Measurements from ENCODE around the gene UBE3B. TPM values are rescaled to one million over a fixed set of nuclear protein-coding genes. Genes with fewer than 3 reads are reported as not detected.

Gene UBE3B
- total RNA-seq, 6 experiments from 2014 or later = 41.3 to 43.6 (median 43.1) TPM

- Mint-ChIP-seq H3K27me3 (ENCODE audit: insufficient read depth) (no peaks in the 10 kb centered on the region), H3K36me3 (ENCODE audit: low read depth) (peaks cover 14% of the 10 kb centered on the region), H3K4me1 (ENCODE audit: low read depth) (peaks cover 1% of the 10 kb centered on the region), H3K9me3 (no peaks in the 10 kb centered on the region), H3K4me3 (no peak overlapping the region), H3K27ac (no peak overlapping the region)
- TF ChIP-seq CTCF (IDR thresholded peaks at IDR 0.05) = no peak
- DNase-seq = no peak
Measured at GRCh38 chr12:109492371-109492770, 14.9 kb downstream of the UBE3B start.

- no peak overlapping the region for H3K27ac Mint-ChIP-seq
- no peak overlapping the region for H3K4me3 Mint-ChIP-seq
- no peaks in the 10 kb centered on the region for H3K27me3 Mint-ChIP-seq (ENCODE audit: insufficient read depth)
- H3K9me3 Mint-ChIP-seq = no peaks in the 10 kb centered on the region
- no peak for TF ChIP-seq CTCF (IDR thresholded peaks at IDR 0.05)
- no peak for DNase-seq
- H3K4me1 Mint-ChIP-seq (ENCODE audit: low read depth) = peaks cover 7% of the 10 kb centered on the region
- H3K36me3 Mint-ChIP-seq (ENCODE audit: low read depth) = peaks cover 17% of the 10 kb centered on the region
Measured at GRCh38 chr12:109493090-109493489, 15.7 kb downstream of the UBE3B start.

DNA sequence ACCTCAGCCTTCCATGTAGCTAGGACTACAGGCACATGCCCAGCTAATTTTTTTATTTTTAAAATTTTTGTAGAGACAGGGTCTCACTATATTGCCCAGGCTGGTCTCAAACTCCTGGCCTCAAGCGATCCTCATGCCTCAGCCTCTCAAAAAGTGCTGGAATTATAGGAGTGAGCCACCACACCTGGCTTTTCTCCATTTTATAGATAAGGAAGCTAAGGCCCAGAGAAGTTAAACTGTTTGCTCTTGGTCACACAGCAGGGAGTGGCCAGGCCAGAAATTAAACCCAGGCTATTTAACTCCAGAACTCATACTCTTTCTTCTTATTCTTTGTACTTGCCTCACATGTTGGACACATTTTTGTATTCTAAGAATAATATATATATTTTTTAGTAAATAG is 16.5 kb downstream of the UBE3B start:
- no peak overlapping the region for H3K4me3 Mint-ChIP-seq
- TF ChIP-seq CTCF (IDR thresholded peaks at IDR 0.05) = no peak
- H3K9me3 Mint-ChIP-seq = no peaks in the 10 kb centered on the region
- peaks cover 7% of the 10 kb centered on the region for H3K4me1 Mint-ChIP-seq (ENCODE audit: low read depth)
- H3K36me3 Mint-ChIP-seq (ENCODE audit: low read depth) = peaks cover 26% of the 10 kb centered on the region
- DNase-seq = no peak
- no peaks in the 10 kb centered on the region for H3K27me3 Mint-ChIP-seq (ENCODE audit: insufficient read depth)
- H3K27ac Mint-ChIP-seq = no peak overlapping the region

- H3K27ac Mint-ChIP-seq = no peak overlapping the region
Measured at GRCh38 chr12:109494348-109494881, 17.0 kb downstream of the UBE3B start.

DNA sequence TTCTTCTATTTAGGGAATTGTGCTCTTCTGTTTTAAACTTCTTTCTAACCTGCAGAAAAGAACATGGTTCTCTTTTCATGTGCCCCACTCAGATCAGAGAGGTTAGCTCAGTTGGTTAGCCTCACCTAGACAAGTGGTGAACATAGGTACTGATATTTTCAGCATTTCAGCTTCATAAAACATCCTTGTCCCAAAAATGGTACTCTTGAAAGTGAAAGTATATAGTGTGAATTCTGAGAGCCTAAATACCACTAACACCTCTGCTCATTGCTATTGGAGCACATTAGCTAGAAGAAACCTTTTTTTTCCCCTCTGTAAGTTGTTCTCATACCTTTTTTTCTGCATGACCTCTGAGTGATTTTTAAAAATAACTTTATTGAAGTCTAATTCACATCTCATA is 17.6 kb downstream of the UBE3B start:
- Mint-ChIP-seq H3K27me3 (ENCODE audit: insufficient read depth) (no peaks in the 10 kb centered on the region), H3K4me1 (ENCODE audit: low read depth) (peaks cover 7% of the 10 kb centered on the region), H3K4me3 (no peak overlapping the region), H3K36me3 (ENCODE audit: low read depth) (peaks cover 29% of the 10 kb centered on the region), H3K9me3 (no peaks in the 10 kb centered on the region), H3K27ac (no peak overlapping the region)
- no peak for DNase-seq
- TF ChIP-seq CTCF (IDR thresholded peaks at IDR 0.05) = no peak

More at GRCh38 chr12:109494348-109494881, 17.0 kb downstream of the UBE3B start:
- Mint-ChIP-seq H3K4me3 (no peak overlapping the region), H3K36me3 (ENCODE audit: low read depth) (peaks cover 29% of the 10 kb centered on the region), H3K9me3 (no peaks in the 10 kb centered on the region), H3K4me1 (ENCODE audit: low read depth) (peaks cover 7% of the 10 kb centered on the region), H3K27me3 (ENCODE audit: insufficient read depth) (no peaks in the 10 kb centered on the region)
- DNase-seq = no peak
- TF ChIP-seq CTCF (IDR thresholded peaks at IDR 0.05) = no peak

DNA sequence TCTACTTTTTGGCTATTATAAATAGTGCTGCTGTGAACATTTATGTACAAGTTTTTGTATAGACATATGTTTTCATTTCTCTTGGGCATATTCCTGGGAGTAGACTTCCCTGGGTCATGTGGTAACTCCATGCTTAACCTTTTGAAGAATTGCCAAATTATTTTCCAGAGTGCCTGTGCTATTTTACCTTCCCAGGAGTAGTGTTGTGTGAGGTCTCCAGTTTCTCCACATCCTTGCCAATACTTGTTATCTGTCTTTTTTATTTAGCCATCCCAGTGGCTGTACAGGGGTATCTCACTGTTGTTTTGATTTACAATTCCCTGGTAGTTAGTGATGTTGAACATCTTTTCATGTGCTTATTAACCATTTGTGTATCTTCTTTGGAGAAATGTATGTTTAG is 18.9 kb downstream of the UBE3B start:
- no peaks in the 10 kb centered on the region for H3K27me3 Mint-ChIP-seq (ENCODE audit: insufficient read depth)

More for the DNA sequence above, 18.9 kb downstream of the UBE3B start:
- peaks cover 34% of the 10 kb centered on the region for H3K36me3 Mint-ChIP-seq (ENCODE audit: low read depth)
- peaks cover 7% of the 10 kb centered on the region for H3K4me1 Mint-ChIP-seq (ENCODE audit: low read depth)
- H3K27ac Mint-ChIP-seq = no peak overlapping the region
- no peak overlapping the region for H3K4me3 Mint-ChIP-seq
- H3K9me3 Mint-ChIP-seq = no peaks in the 10 kb centered on the region
- no peak for DNase-seq
- no peak for TF ChIP-seq CTCF (IDR thresholded peaks at IDR 0.05)

All from HFFc6 (cell line).